Psoas muscle (tissue), 8 donors: Measurements from ENCODE around the gene THYN1. TPM values are rescaled to one million over a fixed set of nuclear protein-coding genes. Genes with fewer than 3 reads are reported as not detected.

Experiments
- ATAC-seq, 4 donors: fragments of 200-7000 bp; cut with Tn5 transposase; one replicate each; pipeline ENCODE4 v1.9.1; 2020; ENCODE audit warnings: moderate library complexity in 3 of 4, mild to moderate bottlenecking in 2 of 4
- DNase-seq, 2 donors: peaks; one replicate each; pipeline ENCODE4 v3.0.0-alpha.2; 2020
- H3K27ac ChIP-seq: fragments of 200-600 bp; one replicate; pipeline ENCODE4 v1.8.0; 2022
- H3K27me3 ChIP-seq, 3 donors: fragments of 200-600 bp in 1 of 3; one replicate each; pipeline versions ENCODE4 v1.6.1 to v1.8.0; 2013 to 2022; ENCODE audit warnings: low read length in 2 of 3, mild to moderate bottlenecking in 2 of 3, moderate library complexity in 1 of 3; ENCODE audit not compliant: insufficient read depth in 3 of 3
- H3K36me3 ChIP-seq, 2 donors: fragments of 200-600 bp in 1 of 2; one replicate each; pipeline versions ENCODE4 v1.6.1 to v1.8.0; 2013 to 2022; ENCODE audit warnings: low read depth in 1 of 2, mild to moderate bottlenecking in 1 of 2, moderate library complexity in 1 of 2; ENCODE audit not compliant: insufficient read depth in 1 of 2
- H3K4me1 ChIP-seq: fragments of 200-600 bp; one replicate; pipeline ENCODE4 v1.8.0; 2022
- H3K4me3 ChIP-seq: fragments of 200-600 bp; one replicate; pipeline ENCODE4 v1.8.0; 2022; ENCODE audit warnings: mild to moderate bottlenecking
- H3K9me3 ChIP-seq: fragments of 200-600 bp; one replicate; pipeline ENCODE4 v1.8.0; 2022
- CTCF ChIP-seq: fragments of 200-600 bp; IDR thresholded peaks from one replicate; pipeline ENCODE4 v1.8.0; 2022; ENCODE audit warnings: antibody characterized with exemption
- WGBS, 3 donors: extraction: QIAGEN DNeasy Blood & Tissue Kit; methylation state at CpG; one replicate each; pipeline versions ENCODE4 v1.1.6 to v1.1.7; 2013; 5-methylcytosine and 5-hydroxymethylcytosine counted together
- intact Hi-C, 2 donors: fragments of 100-400 bp; cut with DNase I; formaldehyde crosslinking; loops; one replicate each; pipeline versions ENCODE4 v1.11.0 to v1.14.2; 2022
- polyA plus RNA-seq, 3 donors: library from polyadenylated mRNA; stranded (reverse); fragments of 200-250 nt; gene quantifications; one replicate each; pipeline ENCODE4 v1.2.3, GENCODE V29; 2013
- total RNA-seq, 4 donors: library from RNA; stranded (reverse); fragmentation: NEBNext Ultra II Directional in 2 of 4; extraction: Animal tissue kit (Norgen Biotek cat#: 25700) in 2 of 4; gene quantifications; one replicate each; pipeline versions ENCODE4 v1.2.1 to v1.2.4, GENCODE V29; 2021 to 2023
- donor health status: healthy with polysubstance abuse.
- donor health status: DM: no; HTN: no; CAD: no; lungs with moderate emphysema.
- donor health status: Bipolar disorder and iron deficiency.
- donor health status: healthy.
- donor health status: DM: yes; HTN: yes; CAD: no.
- donor health status: DM: no; HTN: no; CAD: no.
- donor health status: DM: no; HTN: no; CAD: no.
- donor health status: DM: yes; HTN: yes; CAD: no.

THYN1 gene
- total and polyA plus RNA-seq, 7 donors: 14.9 to 33.5 (median 20.4) TPM

- Histone ChIP-seq H3K4me3 (no peak overlapping the region), H3K27me3 (peaks cover 0 to 37% (median 5%) of the 10 kb centered on the region in 3 donors), H3K4me1 (no peaks in the 10 kb centered on the region), H3K9me3 (no peaks in the 10 kb centered on the region), H3K27ac (no peak overlapping the region), H3K36me3 (peaks cover 0 to 3% of the 10 kb centered on the region in 2 donors)
- intact Hi-C loops: no loop called here
- 41 to 53% (median 48%) methylated on average over 5 of the region's 5 CpGs for WGBS, 3 donors
- ATAC-seq (no peak), DNase-seq (no peak)
- no peak for TF ChIP-seq CTCF
These were observed 17.1 kb upstream of the THYN1 start for GRCh38 chr11:134270250-134270714.

GRCh38 chr11:134267966-134268365 lies 14.8 kb upstream of the THYN1 start:
- H3K36me3 ChIP-seq: peaks cover 0 to 26% of the 10 kb centered on the region in 2 donors
- no peaks in the 10 kb centered on the region for H3K4me1 ChIP-seq
- no peak overlapping the region for H3K27ac ChIP-seq
- DNase-seq: no peak
- intact Hi-C loops: no loop called here
- 55 to 63% (median 62%) methylated on average over 11 of the region's 11 CpGs for WGBS, 3 donors
- H3K27me3 ChIP-seq: peaks cover 0 to 14% (median 3%) of the 10 kb centered on the region in 3 donors
- ATAC-seq: no peak
- TF ChIP-seq CTCF: no peak
- H3K9me3 ChIP-seq: no peaks in the 10 kb centered on the region
- no peak overlapping the region for H3K4me3 ChIP-seq

GRCh38 chr11:134267461-134267860 lies 14.3 kb upstream of the THYN1 start:
- Histone ChIP-seq H3K4me3 (no peak overlapping the region), H3K4me1 (no peaks in the 10 kb centered on the region), H3K27ac (no peak overlapping the region), H3K27me3 (peaks cover 0 to 11% (median 0%) of the 10 kb centered on the region in 3 donors), H3K9me3 (no peaks in the 10 kb centered on the region), H3K36me3 (peaks cover 0 to 31% of the 10 kb centered on the region in 2 donors)
- intact Hi-C loops: no loop called here
- DNase-seq (no peak), ATAC-seq (no peak)
- TF ChIP-seq CTCF: no peak
- 66 to 75% (median 73%) methylated on average over 5 of the region's 5 CpGs for WGBS, 3 donors

- Histone ChIP-seq H3K27me3 (peaks cover 0 to 9% (median 0%) of the 10 kb centered on the region in 3 donors), H3K4me1 (no peaks in the 10 kb centered on the region), H3K27ac (no peak overlapping the region), H3K36me3 (peaks cover 0 to 37% of the 10 kb centered on the region in 2 donors), H3K9me3 (no peaks in the 10 kb centered on the region), H3K4me3 (no peak overlapping the region)
- ATAC-seq: peak in 1 of 4 donors; percentile 22
- no peak for DNase-seq
- WGBS, 3 donors: 56 to 73% (median 72%) methylated on average over 3 of the region's 3 CpGs
- no peak for TF ChIP-seq CTCF
- intact Hi-C loops: no loop called here
These were observed 13.7 kb upstream of the THYN1 start for GRCh38 chr11:134266841-134267251.

GRCh38 chr11:134266440-134266839 lies 13.3 kb upstream of the THYN1 start:
- no peak for TF ChIP-seq CTCF
- WGBS, 3 donors: 91 to 94% (median 93%) methylated on average over 5 of the region's 5 CpGs
- Histone ChIP-seq H3K27me3 (peaks cover 0 to 5% (median 0%) of the 10 kb centered on the region in 3 donors), H3K27ac (no peak overlapping the region), H3K4me1 (no peaks in the 10 kb centered on the region), H3K4me3 (no peak overlapping the region), H3K9me3 (no peaks in the 10 kb centered on the region), H3K36me3 (peaks cover 0 to 41% of the 10 kb centered on the region in 2 donors)
- ATAC-seq: no peak
- intact Hi-C loops: no loop called here
- DNase-seq: no peak
